IMR-90 (cell line): ENCODE data around the gene PMAIP1. TPM values are rescaled to one million over a fixed set of nuclear protein-coding genes. Genes with fewer than 3 reads are reported as not detected.

Experiments
- ATAC-seq: fragments of 200-7000 bp; cut with Tn5 transposase; 2 replicates; pipeline ENCODE4 v1.9.1; 2020; ENCODE audit warnings: low read depth, mild to moderate bottlenecking, moderate library complexity
- BruUV-seq: library from RNA; stranded (reverse); fragments of 400-500 nt; replicated peaks from 2 replicates; lab custom pipeline; 2021; lab: Mats Ljungman, UMichigan
- CTCF ChIA-PET: fragments of 300-600 bp; formaldehyde crosslinking; extraction: SDS; loops from one replicate; lab custom pipeline; 2021; ENCODE audit warnings: antibody characterized with exemption; lab: Yijun Ruan, JAX
- POLR2A ChIA-PET: fragments of 300-600 bp; sonication (Branson Sonifier 250); formaldehyde crosslinking; loops from one replicate; lab custom pipeline; 2022; ENCODE audit warnings: antibody characterized with exemption; ENCODE audit not compliant: unreplicated experiment; lab: Charles Lee
- DNase-seq: peaks from one replicate; pipeline ENCODE4 v3.0.0; 2013
- H2AFZ ChIP-seq: replicated peaks from 2 replicates; pipeline ENCODE3; 2013; ENCODE audit warnings: low read length, mild to moderate bottlenecking; ENCODE audit not compliant: poor library complexity
- H2AK5ac ChIP-seq: 2 replicates; pipeline ENCODE4 v1.6.1; 2013; ENCODE audit warnings: low read depth, low read length, inconsistent platforms
- H2AK9ac ChIP-seq: replicated peaks from 2 replicates; pipeline ENCODE3; 2013; ENCODE audit warnings: mild to moderate bottlenecking, low read depth, low read length, moderate library complexity; ENCODE audit not compliant: poor library complexity
- H2BK120ac ChIP-seq: 2 replicates; pipeline ENCODE4 v1.6.1; 2013; ENCODE audit warnings: low read depth, low read length, inconsistent platforms
- H2BK15ac ChIP-seq: 3 replicates; pipeline ENCODE4 v1.6.1; 2013; ENCODE audit warnings: low read depth, low read length, inconsistent platforms
- H2BK20ac ChIP-seq: 2 replicates; pipeline ENCODE4 v1.6.1; 2013; ENCODE audit warnings: low read depth, mild to moderate bottlenecking, inconsistent platforms, low read length, moderate library complexity
- H2BK5ac ChIP-seq: 2 replicates; pipeline ENCODE4 v1.6.1; 2013; ENCODE audit warnings: mild to moderate bottlenecking, low read depth, low read length, inconsistent platforms; ENCODE audit not compliant: poor library complexity, severe bottlenecking
- H3K14ac ChIP-seq: replicated peaks from 2 replicates; pipeline ENCODE4 v1.6.1; 2013; ENCODE audit warnings: low read depth, low read length, inconsistent platforms
- H3K18ac ChIP-seq: 2 replicates; pipeline ENCODE4 v1.6.1; 2013; ENCODE audit warnings: low read depth, low read length, control low read depth
- H3K23ac ChIP-seq: 2 replicates; pipeline ENCODE4 v1.6.1; 2013; ENCODE audit warnings: low read depth, low read length, inconsistent platforms
- H3K27ac ChIP-seq: 2 replicates; pipeline ENCODE4 v1.5.1; 2013; ENCODE audit warnings: mild to moderate bottlenecking, control low read depth, low read length; ENCODE audit not compliant: insufficient read depth
- H3K27me3 ChIP-seq: 2 replicates; pipeline ENCODE4 v1.6.1; 2013; ENCODE audit warnings: low read length; ENCODE audit not compliant: control insufficient read depth, insufficient read depth
- H3K36me3 ChIP-seq: 2 replicates; pipeline ENCODE4 v1.6.1; 2013; ENCODE audit warnings: low read length, mixed read lengths; ENCODE audit not compliant: control insufficient read depth, insufficient read depth
- H3K4ac ChIP-seq: 2 replicates; pipeline ENCODE4 v1.6.1; 2013; ENCODE audit warnings: low read depth, low read length, inconsistent platforms
- H3K4me1 ChIP-seq: 2 replicates; pipeline ENCODE4 v1.6.1; 2013; ENCODE audit warnings: low read length, mixed read lengths; ENCODE audit not compliant: control insufficient read depth, insufficient read depth
- H3K4me2 ChIP-seq: 2 replicates; pipeline ENCODE4 v1.6.1; 2013; ENCODE audit warnings: low read depth, mild to moderate bottlenecking, control low read depth, low read length, moderate library complexity
- H3K4me3 ChIP-seq: 2 replicates; pipeline ENCODE4 v1.5.1; 2013; ENCODE audit warnings: low read depth, mild to moderate bottlenecking, control low read depth, low read length, moderate library complexity; ENCODE audit not compliant: insufficient read depth
- H3K56ac ChIP-seq: 2 replicates; pipeline ENCODE4 v1.6.1; 2013; ENCODE audit warnings: low read length, inconsistent platforms; ENCODE audit not compliant: insufficient read depth; ENCODE audit errors: extremely low read depth
- H3K79me1 ChIP-seq, 2 experiments: 2 replicates each; pipeline ENCODE4 v1.6.1; 2013; ENCODE audit warnings: low read length in 2 of 2, inconsistent platforms in 1 of 2, low read depth in 1 of 2
- H3K9ac ChIP-seq: 2 replicates; pipeline ENCODE4 v1.6.1; 2013; ENCODE audit warnings: low read depth, low read length, control low read depth
- H3K9me1 ChIP-seq: 2 replicates; pipeline ENCODE4 v1.6.1; 2013; ENCODE audit warnings: low read length, inconsistent platforms; ENCODE audit not compliant: insufficient read depth
- H3K9me3 ChIP-seq: 2 replicates; pipeline ENCODE4 v1.6.1; 2013; ENCODE audit warnings: low read length; ENCODE audit not compliant: control insufficient read depth, insufficient read depth
- H4K20me1 ChIP-seq: 2 replicates; pipeline ENCODE4 v1.6.1; 2013; ENCODE audit warnings: low read length, inconsistent platforms; ENCODE audit not compliant: insufficient read depth
- H4K5ac ChIP-seq: 2 replicates; pipeline ENCODE4 v1.6.1; 2013; ENCODE audit warnings: mild to moderate bottlenecking, low read depth, low read length, control low read depth
- H4K8ac ChIP-seq, 2 experiments: 2 replicates each; pipeline ENCODE4 v1.6.1; 2013; ENCODE audit warnings: low read depth in 2 of 2, low read length in 2 of 2, control low read depth in 1 of 2, inconsistent platforms in 1 of 2
- H4K91ac ChIP-seq: 2 replicates; pipeline ENCODE4 v1.6.1; 2013; ENCODE audit warnings: low read depth, low read length, inconsistent platforms; ENCODE audit not compliant: insufficient read depth
- CHD1 ChIP-seq: IDR thresholded peaks from 2 replicates; pipeline ENCODE4 v1.6.1; 2012; ENCODE audit warnings: low read depth, low read length, improper control_type of control experiment
- MAZ ChIP-seq: IDR thresholded peaks from 2 replicates; pipeline ENCODE4 v1.6.1; 2012; ENCODE audit warnings: low read depth, mild to moderate bottlenecking, low read length, improper control_type of control experiment, moderate library complexity, borderline replicate concordance
- MXI1 ChIP-seq: IDR thresholded peaks from 2 replicates; pipeline ENCODE4 v1.6.1; 2012; ENCODE audit warnings: low read depth, mild to moderate bottlenecking, low read length, moderate library complexity, borderline replicate concordance
- NFE2L2 ChIP-seq: fragments of 150-350 bp; IDR thresholded peaks from 2 replicates; pipeline ENCODE4 v1.6.1; 2016; ENCODE audit warnings: low read depth, mild to moderate bottlenecking, low read length
- RFX5 ChIP-seq: IDR thresholded peaks from 2 replicates; pipeline ENCODE4 v1.8.0; 2012; ENCODE audit warnings: low read depth, mild to moderate bottlenecking, low read length, moderate library complexity
- SMC3 ChIP-seq: fragments of 150-350 bp; IDR thresholded peaks from 2 replicates; pipeline ENCODE4 v1.6.1; 2016; ENCODE audit warnings: low read depth, mild to moderate bottlenecking, antibody characterized with exemption, low read length, moderate library complexity
- WGBS, 2 experiments: methylation state at CpG; one replicate each; pipeline versions ENCODE4 v1.1.5 to v1.1.7; 2013; ENCODE audit warnings: missing lambda C conversion rate in 2 of 2; ENCODE audit not compliant: insufficient read length in 1 of 2; ENCODE audit errors: extremely low coverage in 2 of 2; 5-methylcytosine and 5-hydroxymethylcytosine counted together
- dilution Hi-C: fragments of 300-500 bp; cut with HindIII; formaldehyde crosslinking; loops from one replicate; pipeline ENCODE4 v1.14.3; 2018; ENCODE audit warnings: low sequenced_read_pairs; ENCODE audit not compliant: unreplicated experiment
- in situ Hi-C: fragments of 300-500 bp; cut with MboI; formaldehyde crosslinking; loops from 3 replicates; pipeline ENCODE4 v1.14.3; 2019; ENCODE audit warnings: low sequenced_read_pairs, inconsistent platforms, mixed read lengths
- intact Hi-C: fragments of 100-400 bp; cut with micrococcal nuclease; formaldehyde crosslinking; loops from 2 replicates; pipeline ENCODE4 v1.10.0; 2022
- polyA plus RNA-seq, 3 experiments: library from polyadenylated mRNA; depleted of rRNA; stranded (reverse); fragments of >200 nt; gene quantifications; 2 replicates each; pipeline ENCODE4 v1.2.3, GENCODE V29; 2012; ENCODE audit warnings: low replicate concordance in 1 of 3
- total RNA-seq: library from RNA; depleted of rRNA; stranded (reverse); fragments of >200 nt; gene quantifications from 2 replicates; pipeline ENCODE4 v1.2.3, GENCODE V29; 2012
- TF ChIP-seq, protein P1 (sequence below): fragments of 150-350 bp; IDR thresholded peaks from 2 replicates; pipeline ENCODE4 v1.6.1; 2017; ENCODE audit warnings: mild to moderate bottlenecking, antibody characterized with exemption, low read length, low read depth

Gene PMAIP1
- total and polyA plus RNA-seq, 2 of the 4 experiments (the other 2 are of a cell fraction), result 14.0 to 30.1 TPM

GRCh38 chr18:59908799-59909198 is 9.0 kb downstream of the PMAIP1 start:
- CTCF ChIA-PET, result interaction anchor here (0.6 kb wide), 1 partner anchor 14 kb away, joined by 3 read pairs; no protein-coding TSS in a partner anchor
- Histone ChIP-seq H4K5ac (peak overlapping the region; percentile 70), H3K4me3 (peak overlapping the region; percentile 20; the same call in 1 of the 2 replicates), H3K27me3 (no peaks in the 10 kb centered on the region), H4K8ac (peak overlapping the region; percentile 8 to 74; a peak in 2 of 4 replicates), H4K20me1 (peaks cover 8% of the 10 kb centered on the region; the same call in 1 of the 2 replicates), H2AK9ac (peak overlapping the region; percentile 43), H3K9ac (peak overlapping the region; percentile 19; the same call in 1 of the 2 replicates), H2AK5ac (peak overlapping the region; percentile 16), H3K56ac (peak overlapping the region; percentile 22; the same call in 1 of the 2 replicates), H3K9me1 (peaks cover 17% of the 10 kb centered on the region), H3K4ac (peak overlapping the region; percentile 78), H3K14ac (peak overlapping the region; percentile 87), H4K91ac (peak overlapping the region; percentile 83), H3K36me3 (no peaks in the 10 kb centered on the region), H3K4me2 (peak overlapping the region; percentile 91), H3K23ac (peak overlapping the region; percentile 70), H2AFZ (peak overlapping the region; percentile 66), H3K18ac (peak overlapping the region; percentile 12; the same call in 1 of the 2 replicates), H3K27ac (no peak overlapping the region), H2BK15ac (peak overlapping the region; percentile 55; the same call in 2 of the 3 replicates), H2BK120ac (peak overlapping the region; percentile 90), H3K79me1 (peaks cover 0 to 30% of the 10 kb centered on the region in 2 experiments; a peak in 2 of 4 replicates), H2BK5ac (peak overlapping the region; percentile 96), H3K9me3 (peaks cover 3% of the 10 kb centered on the region; the same call in 1 of the 2 replicates), H3K4me1 (peaks cover 25% of the 10 kb centered on the region), H2BK20ac (peak overlapping the region; percentile 91)
- dilution Hi-C loops (no loop called here), intact Hi-C loops (loop anchor here (10.0 kb wide), 2 partner anchors 214 to 284 kb away; partner anchors contain the start of gene CCBE1), in situ Hi-C loops (no loop called here)
- ATAC-seq, result peak; percentile 19; the same call in 1 of the 2 replicates
- TF ChIP-seq RFX5 (no peak), CHD1 (no peak), MAZ (no peak), SMC3 (no peak), NFE2L2 (no peak), MXI1 (no peak)
- TF ChIP-seq, protein P1, sequence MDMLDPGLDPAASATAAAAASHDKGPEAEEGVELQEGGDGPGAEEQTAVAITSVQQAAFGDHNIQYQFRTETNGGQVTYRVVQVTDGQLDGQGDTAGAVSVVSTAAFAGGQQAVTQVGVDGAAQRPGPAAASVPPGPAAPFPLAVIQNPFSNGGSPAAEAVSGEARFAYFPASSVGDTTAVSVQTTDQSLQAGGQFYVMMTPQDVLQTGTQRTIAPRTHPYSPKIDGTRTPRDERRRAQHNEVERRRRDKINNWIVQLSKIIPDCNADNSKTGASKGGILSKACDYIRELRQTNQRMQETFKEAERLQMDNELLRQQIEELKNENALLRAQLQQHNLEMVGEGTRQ, result no peak
- WGBS, 2 experiments, result no CpG with 5 or more reads among the region's 7 CpGs
- BruUV-seq, result no TSS peak
- peak; percentile 52 for DNase-seq
- POLR2A ChIA-PET, result no interaction called here
